ENCODE results near the gene KLHDC10. TPM values are rescaled to one million over a fixed set of nuclear protein-coding genes. Genes with fewer than 3 reads are reported as not detected.

The KLHDC10 gene
- total and polyA plus RNA-seq, 2 donors (not counting 3 experiments of a cell fraction or from before 2014, with no cell fraction given), result 14.9 to 31.3 TPM

- Histone ChIP-seq H3K4me2 (ENCODE audit: insufficient read depth, low read length) (no peak overlapping the region), H3K9me1 (replicated peaks; ENCODE audit: control insufficient read depth, extremely low read depth, insufficient read depth, low read length) (no peaks in the 10 kb centered on the region), H3K9ac (replicated peaks; ENCODE audit: extremely low read depth, insufficient read depth, low read length) (no peak overlapping the region), H3K9me3 (replicated peaks; ENCODE audit: control insufficient read depth, insufficient read depth, low read length) (no peaks in the 10 kb centered on the region), H4K20me1 (replicated peaks; ENCODE audit: control insufficient read depth, extremely low read depth, insufficient read depth, low read length) (no peaks in the 10 kb centered on the region), H3K27ac (ENCODE audit: insufficient read depth, low read depth, low read length) (no peak overlapping the region), H3K79me2 (ENCODE audit: control insufficient read depth, insufficient read depth, low read length) (no peaks in the 10 kb centered on the region), H2AFZ (ENCODE audit: low read depth, low read length) (no peak overlapping the region), H3K4me1 (ENCODE audit: control insufficient read depth, extremely low read depth, insufficient read depth, low read length) (no peaks in the 10 kb centered on the region), H3K27me3 (ENCODE audit: control insufficient read depth in 2 of 2, insufficient read depth in 2 of 2, low read length in 2 of 2) (no peaks in the 10 kb centered on the region), H3K36me3 (ENCODE audit: control insufficient read depth in 2 of 2, extremely low read depth in 1 of 2, insufficient read depth in 2 of 2, low read length in 2 of 2) (peaks cover 11 to 33% of the 10 kb centered on the region in 2 experiments), H3K4me3 (replicated peaks in 1 of 3; ENCODE audit: insufficient read depth in 1 of 3, low read depth in 1 of 3, low read length in 3 of 3) (no peak overlapping the region)
- TF ChIP-seq MAX (IDR thresholded peaks at IDR 0.05; ENCODE audit: insufficient read depth, insufficient read length) (no peak), MYC (IDR thresholded peaks at IDR 0.05; ENCODE audit: low read depth, low read length) (no peak), EZH2 (IDR thresholded peaks at IDR 0.05; ENCODE audit: borderline replicate concordance, low read depth, low read length, severe bottlenecking) (no peak), JUN (IDR thresholded peaks at IDR 0.05; ENCODE audit: borderline replicate concordance, insufficient read depth, insufficient read length, low read depth) (no peak)
- no peak for FAIRE-seq
- intact Hi-C loops (cut with micrococcal nuclease) (no loop called here), dilution Hi-C loops (cut with MboI; ENCODE audit: extremely low pct_ligation_motif_present, low sequenced_read_pairs) (no loop called here)
- no peak for DNase-seq (ENCODE audit: low read depth, low spot score)
- BruUV-seq (replicated peaks), result no TSS peak
- POLR2A ChIA-PET, result no interaction called here
- CTCF ChIA-PET, result interaction anchor here (0.9 kb wide), 1 partner anchor 10 kb away, joined by 4 read pairs; no protein-coding TSS in a partner anchor
Measured at GRCh38 chr7:130024390-130024789, 45.9 kb upstream of the KLHDC10 start.

- Histone ChIP-seq H3K9me3 (replicated peaks; ENCODE audit: control insufficient read depth, insufficient read depth, low read length) (no peaks in the 10 kb centered on the region), H3K79me2 (ENCODE audit: control insufficient read depth, insufficient read depth, low read length) (no peaks in the 10 kb centered on the region), H3K27ac (ENCODE audit: insufficient read depth, low read depth, low read length) (no peak overlapping the region), H3K9me1 (replicated peaks; ENCODE audit: control insufficient read depth, extremely low read depth, insufficient read depth, low read length) (no peaks in the 10 kb centered on the region), H2AFZ (ENCODE audit: low read depth, low read length) (no peak overlapping the region), H3K27me3 (ENCODE audit: control insufficient read depth in 2 of 2, insufficient read depth in 2 of 2, low read length in 2 of 2) (no peaks in the 10 kb centered on the region), H3K36me3 (ENCODE audit: control insufficient read depth in 2 of 2, extremely low read depth in 1 of 2, insufficient read depth in 2 of 2, low read length in 2 of 2) (peaks cover 2 to 12% of the 10 kb centered on the region in 2 experiments), H3K9ac (replicated peaks; ENCODE audit: extremely low read depth, insufficient read depth, low read length) (no peak overlapping the region), H3K4me1 (ENCODE audit: control insufficient read depth, extremely low read depth, insufficient read depth, low read length) (no peaks in the 10 kb centered on the region), H3K4me3 (replicated peaks in 1 of 3; ENCODE audit: insufficient read depth in 1 of 3, low read depth in 1 of 3, low read length in 3 of 3) (no peak overlapping the region), H3K4me2 (ENCODE audit: insufficient read depth, low read length) (no peak overlapping the region), H4K20me1 (replicated peaks; ENCODE audit: control insufficient read depth, extremely low read depth, insufficient read depth, low read length) (no peaks in the 10 kb centered on the region)
- BruUV-seq (replicated peaks), result no TSS peak
- DNase-seq (ENCODE audit: low read depth, low spot score), result no peak
- no peak for TF ChIP-seq GATA2 (IDR thresholded peaks at IDR 0.05; ENCODE audit: insufficient read depth, insufficient read length, low read depth, low read length)
- no peak for TF ChIP-seq MYC (IDR thresholded peaks at IDR 0.05; ENCODE audit: low read depth, low read length)
- TF ChIP-seq EZH2 (IDR thresholded peaks at IDR 0.05; ENCODE audit: borderline replicate concordance, low read depth, low read length, severe bottlenecking), result no peak
- no peak for TF ChIP-seq CTCF (IDR thresholded peaks at IDR 0.05; ENCODE audit: extremely low read depth in 1 of 2, insufficient read depth in 1 of 2, low read depth in 1 of 2, low read length in 2 of 2)
- no peak for TF ChIP-seq JUN (IDR thresholded peaks at IDR 0.05; ENCODE audit: borderline replicate concordance, insufficient read depth, insufficient read length, low read depth)
- no peak for TF ChIP-seq POLR2A (IDR thresholded peaks at IDR 0.05; ENCODE audit: low read depth, low read length)
- no peak for TF ChIP-seq MAX (IDR thresholded peaks at IDR 0.05; ENCODE audit: insufficient read depth, insufficient read length)
- no peak for TF ChIP-seq POLR2AphosphoS5 (IDR thresholded peaks at IDR 0.05; ENCODE audit: insufficient read depth, low read depth, low read length)
- TF ChIP-seq FOS (IDR thresholded peaks at IDR 0.05; ENCODE audit: borderline replicate concordance, insufficient read depth, low read length), result no peak
- ChIA-PET POLR2A (no interaction called here), CTCF (interaction anchor here (1.0 kb wide), 1 partner anchor 22 kb away, joined by 3 read pairs; no protein-coding TSS in a partner anchor)
- intact Hi-C loops (cut with micrococcal nuclease) (no loop called here), dilution Hi-C loops (cut with MboI; ENCODE audit: extremely low pct_ligation_motif_present, low sequenced_read_pairs) (no loop called here)
- no peak for FAIRE-seq
Measured at GRCh38 chr7:130032698-130033097, 37.6 kb upstream of the KLHDC10 start.

Data from endothelial cell of umbilical vein (primary cell).